GM21360 (cell line): ENCODE results near the gene CTU1.

ENCODE experiments used
- ATAC-seq: cut with Tn5 transposase; IDR thresholded peaks from one replicate; pipeline ENCODE4 v1.9.1; 2021; ENCODE audit warnings: mild to moderate bottlenecking, moderate library complexity; ENCODE audit not compliant: unreplicated experiment

Gene CTU1

GRCh38 chr19:51084505-51084904 is 23.7 kb downstream of the CTU1 start:
- ATAC-seq, result no peak

GRCh38 chr19:51083783-51084182 is 24.4 kb downstream of the CTU1 start:
- ATAC-seq, result no peak

- no peak for ATAC-seq
Observed at GRCh38 chr19:51083181-51083580, 25.0 kb downstream of the CTU1 start.

- no peak for ATAC-seq
Observed at GRCh38 chr19:51082611-51083010, 25.6 kb downstream of the CTU1 start, which contains the start of gene KLK14. TSS of gene KLK14 (minus strand) at chr19:51082887. CDS start at chr19:51082614, 273 bp downstream.

GRCh38 chr19:51081476-51081875 is 26.7 kb downstream of the CTU1 start:
- ATAC-seq, result no peak

- ATAC-seq, result no peak
Observed at GRCh38 chr19:51079481-51080110, 28.6 kb downstream of the CTU1 start.

GRCh38 chr19:51078731-51079130 is 29.5 kb downstream of the CTU1 start:
- ATAC-seq, result no peak

GRCh38 chr19:51078104-51078503 is 30.1 kb downstream of the CTU1 start:
- no peak for ATAC-seq

- no peak for ATAC-seq
Observed at GRCh38 chr19:51076631-51077213, 31.5 kb downstream of the CTU1 start.

GRCh38 chr19:51075998-51076397 is 32.2 kb downstream of the CTU1 start:
- no peak for ATAC-seq

- ATAC-seq, result no peak
Observed at GRCh38 chr19:51071095-51071405, 37.2 kb downstream of the CTU1 start.

GRCh38 chr19:51070334-51071094 is 37.7 kb downstream of the CTU1 start:
- no peak for ATAC-seq

- ATAC-seq, result no peak
Observed at GRCh38 chr19:51066393-51067186, 41.6 kb downstream of the CTU1 start.

GRCh38 chr19:51065221-51065960 is 42.8 kb downstream of the CTU1 start:
- ATAC-seq, result no peak

GRCh38 chr19:51064534-51065220 is 43.5 kb downstream of the CTU1 start, which contains the start of gene KLK13:
TSS of gene KLK13 (minus strand) at chr19:51065092. CDS start at chr19:51065067, 25 bp downstream.
- no peak for ATAC-seq

- ATAC-seq, result no peak
Observed at GRCh38 chr19:51063664-51064063, 44.5 kb downstream of the CTU1 start.

- ATAC-seq, result no peak
Observed at GRCh38 chr19:51060973-51061372, 47.2 kb downstream of the CTU1 start.

- no peak for ATAC-seq
Observed at GRCh38 chr19:51060336-51060735, 47.9 kb downstream of the CTU1 start.

GRCh38 chr19:51059715-51060114 is 48.5 kb downstream of the CTU1 start:
- no peak for ATAC-seq

GRCh38 chr19:51055866-51056265 is 52.3 kb downstream of the CTU1 start:
- ATAC-seq, result no peak
